SK-N-SH (cell line): Measurements from ENCODE around the gene COL4A4. TPM values are rescaled to one million over a fixed set of nuclear protein-coding genes. Genes with fewer than 3 reads are reported as not detected.

Experiments used
- CTCF ChIA-PET: fragments of 300-600, 350-600 bp; formaldehyde crosslinking; extraction: SDS; loops from one replicate; lab custom pipeline; 2021; lab: Yijun Ruan, JAX
- POLR2A ChIA-PET: fragments of 350-600 bp; sonication (Branson Sonifier 250); formaldehyde crosslinking; extraction: SDS; loops from one replicate; lab custom pipeline; 2020; ENCODE audit warnings: antibody characterized with exemption, inconsistent platforms; lab: Yijun Ruan, JAX
- DNase-seq: peaks from one replicate; pipeline ENCODE4 v3.0.0; 2012
- H2AFZ ChIP-seq: fragments of 200-600 bp; sonication (generic); 2 replicates; pipeline ENCODE4 v1.8.1; 2016; ENCODE audit warnings: antibody characterized with exemption, mild to moderate bottlenecking, low read depth
- H3F3A ChIP-seq: fragments of 200-600 bp; sonication (generic); replicated peaks from 2 replicates; pipeline ENCODE3; 2016; ENCODE audit warnings: antibody characterized with exemption, mild to moderate bottlenecking; ENCODE audit not compliant: insufficient read depth
- H3K27ac ChIP-seq, 2 experiments: fragments of 200-500 bp in 1 of 2; fragments of 200-600 bp in 1 of 2; sonication (Bioruptor generic) in 1 of 2; sonication (generic), shearing (Covaris generic) in 1 of 2; 2 replicates each; pipeline versions ENCODE4 v1.5.1 to v1.6.1; 2014 to 2016; ENCODE audit warnings: low read depth in 2 of 2, inconsistent platforms in 1 of 2, low read length in 1 of 2, mild to moderate bottlenecking in 1 of 2, mixed read lengths in 1 of 2
- H3K27me3 ChIP-seq: fragments of 200-600 bp; sonication (generic), shearing (Covaris generic); 2 replicates; pipeline ENCODE4 v1.6.1; 2016; ENCODE audit warnings: mixed run types; ENCODE audit not compliant: insufficient read depth
- H3K36me3 ChIP-seq, 2 experiments: fragments of 200-500 bp in 1 of 2; fragments of 200-600 bp in 1 of 2; sonication (Bioruptor generic) in 1 of 2; sonication (generic) in 1 of 2; replicated peaks in 1 of 2; 2 replicates each; pipeline versions ENCODE3 to v1.5.1; 2014 to 2016; ENCODE audit warnings: low read length in 1 of 2, mild to moderate bottlenecking in 1 of 2; ENCODE audit not compliant: insufficient read depth in 2 of 2, control insufficient read depth in 1 of 2
- H3K4me1 ChIP-seq, 2 experiments: fragments of 200-500 bp in 1 of 2; fragments of 200-600 bp in 1 of 2; sonication (Bioruptor generic) in 1 of 2; sonication (generic), shearing (Covaris generic) in 1 of 2; 2 replicates each; pipeline versions ENCODE4 v1.5.1 to v1.6.1; 2014 to 2016; ENCODE audit warnings: low read depth in 1 of 2, low read length in 1 of 2, mixed run types in 1 of 2; ENCODE audit not compliant: insufficient read depth in 2 of 2, control insufficient read depth in 1 of 2
- H3K4me2 ChIP-seq: fragments of 200-600 bp; sonication (generic), shearing (Covaris generic); 2 replicates; pipeline ENCODE4 v1.6.1; 2017; ENCODE audit warnings: mixed run types
- H3K4me3 ChIP-seq, 2 experiments: fragments of 200-500 bp in 1 of 2; fragments of 200-600 bp in 1 of 2; sonication (Bioruptor generic) in 1 of 2; sonication (generic), shearing (Covaris generic) in 1 of 2; 2 replicates each; pipeline versions ENCODE4 v1.5.1 to v1.8.1; 2014 to 2016; ENCODE audit warnings: low read depth in 2 of 2, inconsistent platforms in 1 of 2, low read length in 1 of 2, mild to moderate bottlenecking in 1 of 2, mixed read lengths in 1 of 2, moderate library complexity in 1 of 2
- H3K79me2 ChIP-seq: fragments of 200-600 bp; sonication (generic); 2 replicates; pipeline ENCODE4 v1.8.1; 2017; ENCODE audit warnings: mild to moderate bottlenecking; ENCODE audit not compliant: insufficient read depth
- H3K9ac ChIP-seq: fragments of 200-600 bp; sonication (generic); 2 replicates; pipeline ENCODE4 v1.6.1; 2017; ENCODE audit warnings: mixed run types
- H3K9me2 ChIP-seq: fragments of 200-600 bp; sonication (generic); 2 replicates; pipeline ENCODE4 v1.6.1; 2017; ENCODE audit warnings: mixed run types
- H3K9me3 ChIP-seq: fragments of 200-600 bp; sonication (generic); 2 replicates; pipeline ENCODE4 v1.6.1; 2017; ENCODE audit warnings: mixed run types, mild to moderate bottlenecking, moderate library complexity
- H4K20me1 ChIP-seq: fragments of 200-600 bp; sonication (generic); 2 replicates; pipeline ENCODE4 v1.6.1; 2017; ENCODE audit warnings: mild to moderate bottlenecking, mixed run types; ENCODE audit not compliant: insufficient read depth
- CHD2 ChIP-seq: fragments of 150-350 bp; IDR thresholded peaks from 2 replicates; pipeline ENCODE4 v1.6.1; 2018; ENCODE audit warnings: low read length; ENCODE audit not compliant: partially characterized antibody
- ELF1 ChIP-seq: IDR thresholded peaks from 2 replicates; pipeline ENCODE4 v1.4.0; 2012
- EP300 ChIP-seq, 2 experiments: IDR thresholded peaks; 2 replicates each; pipeline versions ENCODE4 v1.4.0 to v1.6.1; 2012; ENCODE audit warnings: borderline replicate concordance in 1 of 2, low read depth in 1 of 2, low read length in 1 of 2
- EZH2phosphoT487 ChIP-seq: fragments of 200-600 bp; sonication (generic); IDR thresholded peaks from 2 replicates; pipeline ENCODE4 v1.6.1; 2017; ENCODE audit warnings: low read depth, mixed run types, mild to moderate bottlenecking, antibody characterized with exemption, moderate library complexity, borderline replicate concordance
- GATA2 ChIP-seq: sonication (generic); formaldehyde crosslinking; IDR thresholded peaks from 2 replicates; pipeline ENCODE4 v1.5.0; 2020; ENCODE audit warnings: mild to moderate bottlenecking, missing genetic modification reagents
- MXI1 ChIP-seq: IDR thresholded peaks from 2 replicates; pipeline ENCODE4 v1.6.1; 2012; ENCODE audit warnings: mild to moderate bottlenecking, low read depth, low read length, improper control_type of control experiment
- RAD21 ChIP-seq: IDR thresholded peaks from 2 replicates; pipeline ENCODE4 v1.6.1; 2012; ENCODE audit warnings: mild to moderate bottlenecking, low read length
- RCOR1 ChIP-seq: fragments of 150-350 bp; IDR thresholded peaks from 2 replicates; pipeline ENCODE4 v1.6.1; 2017; ENCODE audit warnings: antibody characterized with exemption, low read length
- SIN3A ChIP-seq: IDR thresholded peaks from 2 replicates; pipeline ENCODE4 v1.6.1; 2012; ENCODE audit warnings: low read depth, mild to moderate bottlenecking, low read length, moderate library complexity, borderline replicate concordance
- WGBS: methylation state at CpG from one replicate; pipeline ENCODE4 v1.1.6; 2017; ENCODE audit warnings: low lambda C conversion rate; 5-methylcytosine and 5-hydroxymethylcytosine counted together
- polyA plus RNA-seq, 3 experiments: library from polyadenylated mRNA; depleted of rRNA; stranded (reverse); fragments of >200 nt; gene quantifications; 2 replicates each; pipeline ENCODE4 v1.2.3, GENCODE V29; 2012

The COL4A4 gene
- polyA plus RNA-seq, 1 of the 3 experiments (the other 2 are of a cell fraction) = not detected

DNA sequence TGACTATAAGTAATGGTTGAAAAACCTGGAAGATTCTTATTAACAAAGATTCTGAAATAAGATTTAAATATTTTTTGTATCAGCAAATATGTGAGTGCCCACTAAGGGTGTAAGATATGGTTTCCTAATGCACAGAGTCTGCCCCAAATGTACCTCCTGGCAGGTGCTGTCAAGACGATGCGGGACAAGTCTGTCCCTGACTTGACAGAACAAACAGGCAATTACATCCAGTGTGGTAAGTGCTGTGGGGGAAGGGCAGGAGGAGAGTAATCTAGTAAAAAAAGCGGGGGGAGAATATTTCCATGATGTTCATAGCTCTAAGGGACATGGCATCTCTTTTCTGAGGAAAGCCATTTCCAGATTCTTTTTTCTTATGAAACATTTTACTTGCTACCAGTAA is 127.5 kb downstream of the COL4A4 start:
- Histone ChIP-seq H3K4me3 (no peak overlapping the region), H3K27ac (no peak overlapping the region; a peak in 1 of 4 replicates), H3K4me2 (no peak overlapping the region), H3K27me3 (no peaks in the 10 kb centered on the region; the same call in 1 of the 2 replicates), H4K20me1 (no peaks in the 10 kb centered on the region), H2AFZ (no peak overlapping the region), H3F3A (peaks cover 4% of the 10 kb centered on the region), H3K4me1 (peaks cover 0 to 25% of the 10 kb centered on the region in 2 experiments; a peak in 2 of 4 replicates), H3K79me2 (no peaks in the 10 kb centered on the region), H3K9ac (no peak overlapping the region), H3K9me2 (no peaks in the 10 kb centered on the region), H3K36me3 (no peaks in the 10 kb centered on the region), H3K9me3 (no peaks in the 10 kb centered on the region)
- ChIA-PET CTCF (interaction anchor here (0.6 to 4.0 kb wide), 2 partner anchors 70 to 688 kb away, joined by 3 to 47 read pairs; no protein-coding TSS in a partner anchor), POLR2A (no interaction called here)
- 62% methylated on average over 3 of the region's 3 CpGs for WGBS
- no peak for DNase-seq
- TF ChIP-seq EZH2phosphoT487 (no peak), RAD21 (no peak)

DNA sequence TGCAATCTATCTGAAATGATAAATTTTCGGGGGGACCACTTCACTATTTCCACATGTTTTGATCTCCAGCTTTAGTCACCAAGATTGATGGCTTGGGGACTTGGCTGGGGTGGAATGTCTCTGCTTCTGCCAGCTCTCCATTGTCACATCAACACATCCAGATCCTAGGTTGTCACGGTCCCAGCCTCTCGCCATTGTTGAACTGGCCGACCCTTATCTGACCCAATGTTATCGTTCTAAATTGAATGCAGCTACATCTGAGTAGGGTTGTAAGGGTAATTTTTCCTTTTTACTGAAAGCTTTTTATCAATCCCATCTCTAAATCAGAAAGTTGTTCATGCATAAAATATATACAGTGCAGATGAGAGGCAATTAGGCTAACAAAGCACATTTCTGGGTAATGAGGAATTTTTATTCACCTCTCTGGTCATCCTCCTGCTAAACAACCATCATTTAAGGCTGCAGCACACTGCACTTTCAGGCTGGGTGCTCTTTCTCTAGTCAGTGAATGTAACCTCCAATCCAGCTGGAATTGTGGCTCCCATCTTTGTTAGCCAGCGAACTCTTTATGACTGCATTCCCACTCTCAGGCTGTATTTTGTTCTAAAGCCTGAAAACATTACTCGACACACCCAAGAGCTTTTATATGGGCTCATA is 128.2 kb downstream of the COL4A4 start:
- Histone ChIP-seq H3K9me2 (no peaks in the 10 kb centered on the region), H3K9me3 (no peaks in the 10 kb centered on the region), H3K79me2 (no peaks in the 10 kb centered on the region), H2AFZ (no peak overlapping the region), H3K27ac (peak overlapping the region in 1 of 2 experiments; percentile 71; a peak in 2 of 4 replicates), H3F3A (peaks cover 4% of the 10 kb centered on the region), H3K36me3 (no peaks in the 10 kb centered on the region), H3K4me1 (peaks cover 0 to 25% of the 10 kb centered on the region in 2 experiments; a peak in 2 of 4 replicates), H3K27me3 (no peaks in the 10 kb centered on the region; the same call in 1 of the 2 replicates), H3K9ac (no peak overlapping the region), H3K4me2 (no peak overlapping the region), H3K4me3 (no peak overlapping the region; a peak in 1 of 4 replicates), H4K20me1 (no peaks in the 10 kb centered on the region)
- ChIA-PET POLR2A (no interaction called here), CTCF (interaction anchor here (0.6 to 4.0 kb wide), 6 partner anchors 14 to 687 kb away, joined by 3 to 47 read pairs (median 3); partner anchors contain the start of gene IRS1)
- 17% methylated on average over 7 of the region's 7 CpGs for WGBS
- TF ChIP-seq CHD2 (peak; percentile 13), MXI1 (0 out of 2 replicates have a peak, but pooled peaks have one; percentile 22), EP300 (IDR thresholded peaks at IDR 0.05; ENCODE audit: borderline replicate concordance in 1 of 2, low read depth in 1 of 2, low read length in 1 of 2) (peak in 1 of 2 experiments; percentile 81; a peak in 2 of 4 replicates), RCOR1 (peak; percentile 56; the same call in 1 of the 2 replicates), GATA2 (CRISPR knock-in tag) (peak; percentile 80), ELF1 (no peak), SIN3A (no peak)
- peak; percentile 43 for DNase-seq
